Measurements from ENCODE around the gene MALRD1. TPM values are rescaled to one million over a fixed set of nuclear protein-coding genes. Genes with fewer than 3 reads are reported as not detected.

Gene MALRD1
- total RNA-seq, 4 donors from 2014 or later, result 1.1 to 6.2 TPM; not detected in 2

- Histone ChIP-seq H3K27me3 (no peaks in the 10 kb centered on the region), H3K27ac (no peak overlapping the region), H3K9me3 (no peaks in the 10 kb centered on the region), H3K4me1 (no peaks in the 10 kb centered on the region), H3K4me3 (no peak overlapping the region), H3K36me3 (no peaks in the 10 kb centered on the region)
- TF ChIP-seq POLR2A (IDR thresholded peaks at IDR 0.05), result no peak
- TF ChIP-seq CTCF (IDR thresholded peaks at IDR 0.05), result no peak
- no peak for DNase-seq
- intact Hi-C loops (cut with DNase I; ENCODE audit: low total_unique reads), result no loop called here
These were observed 528.0 kb downstream of the MALRD1 start for GRCh38 chr10:19576576-19576975.

GRCh38 chr10:19577381-19577780, 528.8 kb downstream of the MALRD1 start:
- Histone ChIP-seq H3K4me3 (no peak overlapping the region), H3K4me1 (no peaks in the 10 kb centered on the region), H3K36me3 (no peaks in the 10 kb centered on the region), H3K9me3 (no peaks in the 10 kb centered on the region), H3K27ac (no peak overlapping the region), H3K27me3 (no peaks in the 10 kb centered on the region)
- TF ChIP-seq CTCF (IDR thresholded peaks at IDR 0.05), result no peak
- TF ChIP-seq POLR2A (IDR thresholded peaks at IDR 0.05), result no peak
- intact Hi-C loops (cut with DNase I; ENCODE audit: low total_unique reads), result no loop called here
- no peak for DNase-seq

- Histone ChIP-seq H3K4me3 (no peak overlapping the region), H3K27me3 (no peaks in the 10 kb centered on the region), H3K9me3 (no peaks in the 10 kb centered on the region), H3K27ac (no peak overlapping the region), H3K36me3 (no peaks in the 10 kb centered on the region), H3K4me1 (no peaks in the 10 kb centered on the region)
- TF ChIP-seq CTCF (IDR thresholded peaks at IDR 0.05) (no peak), POLR2A (IDR thresholded peaks at IDR 0.05) (no peak)
- intact Hi-C loops (cut with DNase I; ENCODE audit: low total_unique reads), result no loop called here
- no peak for DNase-seq
These were observed 529.2 kb downstream of the MALRD1 start for GRCh38 chr10:19577807-19578206.

GRCh38 chr10:19578571-19578970, 530.0 kb downstream of the MALRD1 start:
- no peak overlapping the region for H3K4me3 ChIP-seq
- no peak overlapping the region for H3K27ac ChIP-seq
- intact Hi-C loops (cut with DNase I; ENCODE audit: low total_unique reads), result no loop called here
- H3K4me1 ChIP-seq, result no peaks in the 10 kb centered on the region
- DNase-seq, result no peak
- TF ChIP-seq POLR2A (IDR thresholded peaks at IDR 0.05) (no peak), CTCF (IDR thresholded peaks at IDR 0.05) (no peak)
- no peaks in the 10 kb centered on the region for H3K9me3 ChIP-seq
- H3K36me3 ChIP-seq, result no peaks in the 10 kb centered on the region
- H3K27me3 ChIP-seq, result no peaks in the 10 kb centered on the region

- TF ChIP-seq POLR2A (IDR thresholded peaks at IDR 0.05), result no peak
- no peak for TF ChIP-seq CTCF (IDR thresholded peaks at IDR 0.05)
- DNase-seq, result no peak
- Histone ChIP-seq H3K4me3 (no peak overlapping the region), H3K4me1 (no peaks in the 10 kb centered on the region), H3K27me3 (no peaks in the 10 kb centered on the region), H3K27ac (no peak overlapping the region), H3K36me3 (no peaks in the 10 kb centered on the region), H3K9me3 (no peaks in the 10 kb centered on the region)
- intact Hi-C loops (cut with DNase I; ENCODE audit: low total_unique reads), result no loop called here
These were observed 531.4 kb downstream of the MALRD1 start for GRCh38 chr10:19579761-19580545.

Data from uterus (tissue), 4 donors.